HG03103 (cell line): ENCODE measurements around the gene MAN1A2.

Source experiments
- ATAC-seq: cut with Tn5 transposase; IDR thresholded peaks from one replicate; pipeline ENCODE4 v1.9.1; 2021; ENCODE audit warnings: low read depth; ENCODE audit not compliant: unreplicated experiment

Gene MAN1A2

GRCh38 chr1:117572546-117572945 is 205.3 kb downstream of the MAN1A2 start:
- ATAC-seq, result no peak

GRCh38 chr1:117573386-117574023 is 206.3 kb downstream of the MAN1A2 start:
- no peak for ATAC-seq

DNA sequence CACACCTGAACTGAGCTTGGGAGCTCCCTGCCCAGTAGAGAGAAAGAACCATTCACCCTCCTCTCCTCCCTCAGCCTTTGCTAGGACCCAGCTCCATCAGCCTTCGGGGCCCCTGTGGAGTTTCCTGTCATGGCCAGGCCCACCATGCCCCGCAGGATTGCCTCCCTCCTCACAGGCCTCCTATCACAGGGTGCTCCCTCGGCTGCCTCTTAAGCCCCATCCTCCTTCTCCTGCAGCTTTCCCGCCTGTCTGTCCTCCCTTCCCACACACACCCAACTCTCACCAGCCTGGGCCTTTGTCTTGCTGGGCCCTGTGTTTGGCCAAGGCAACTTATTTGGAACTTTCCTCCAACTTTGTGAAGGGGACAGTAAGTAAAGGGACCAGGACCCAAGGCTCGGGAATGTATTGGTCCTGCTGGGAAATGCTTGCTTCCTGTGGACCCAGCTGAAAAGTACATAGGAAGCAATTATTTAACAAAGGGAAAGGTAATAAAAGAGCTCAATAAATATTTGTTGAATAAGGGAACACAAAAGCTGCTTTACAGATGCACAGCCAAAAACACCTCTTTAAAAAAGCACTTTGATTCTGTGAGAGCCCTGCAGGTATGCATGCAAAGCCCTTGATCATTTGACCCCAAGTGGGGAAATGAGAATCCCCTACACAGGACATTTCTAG is 207.0 kb downstream of the MAN1A2 start:
- ATAC-seq, result no peak

DNA sequence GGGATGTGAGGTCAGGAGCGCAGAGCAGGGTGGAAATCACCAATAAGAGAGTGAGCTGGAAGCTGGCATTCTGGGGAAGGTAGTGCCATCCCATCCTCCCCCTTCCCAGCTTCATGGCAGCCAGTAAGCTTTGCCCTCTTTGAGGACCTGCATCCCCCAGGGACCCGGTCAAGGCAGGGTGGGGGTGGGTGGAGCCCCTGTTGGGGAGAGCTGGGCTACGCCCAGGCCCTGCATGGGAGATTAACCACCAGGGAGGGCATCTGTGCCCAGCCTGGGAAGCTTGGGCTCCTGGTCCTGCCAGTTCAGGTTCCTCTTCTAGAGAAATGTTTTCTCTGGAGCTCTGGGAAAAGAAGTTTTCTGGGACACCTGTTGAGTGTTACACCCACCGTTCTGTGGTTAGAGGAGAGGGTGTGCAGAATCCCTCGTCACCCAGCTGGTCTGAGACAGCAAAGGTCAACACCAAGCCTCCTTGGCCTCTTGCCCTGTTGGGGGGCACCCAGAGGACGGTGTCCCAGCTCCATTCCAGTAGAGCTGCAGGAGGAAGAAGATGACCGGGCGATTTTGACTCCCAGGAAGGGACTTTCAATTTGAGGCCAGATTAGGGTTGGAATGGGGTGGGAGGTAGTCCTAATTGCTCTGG is 208.5 kb downstream of the MAN1A2 start:
- ATAC-seq, result no peak

DNA sequence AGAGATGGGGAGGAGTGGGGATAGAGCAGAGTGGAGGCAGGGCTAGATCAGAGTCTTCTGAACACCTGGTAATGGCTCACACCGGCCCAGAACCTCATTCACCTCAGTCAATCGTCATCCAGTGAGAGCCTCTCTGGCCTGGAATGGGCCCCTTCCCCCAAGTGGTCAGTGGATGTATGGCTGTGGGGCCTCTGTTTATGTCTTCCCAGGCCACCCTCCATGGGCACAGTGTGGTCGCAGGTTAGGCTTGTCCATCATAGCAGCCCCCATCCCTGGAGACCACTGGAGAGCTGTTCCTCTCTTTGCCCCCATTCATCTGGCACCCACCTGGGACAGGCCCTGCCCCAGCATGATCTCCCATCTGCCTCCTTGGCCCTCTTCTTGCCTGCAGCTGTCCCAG is 209.0 kb downstream of the MAN1A2 start:
- no peak for ATAC-seq

GRCh38 chr1:117577191-117577885 is 210.1 kb downstream of the MAN1A2 start:
- ATAC-seq, result no peak

GRCh38 chr1:117578466-117578865 is 211.2 kb downstream of the MAN1A2 start:
- ATAC-seq, result no peak
